22Rv1 (cell line): ENCODE data around the gene UBE2S.

Experiments used
- H3K27ac ChIP-seq: fragments of 450-650 bp; 2 replicates; pipeline ENCODE4 v1.5.1; 2017
- CTCF ChIP-seq: fragments of 450-650 bp; IDR thresholded peaks from 2 replicates; pipeline ENCODE4 v1.5.1; 2017; ENCODE audit warnings: mild to moderate bottlenecking
- ZFX ChIP-seq: fragments of 450-650 bp; IDR thresholded peaks from 2 replicates; pipeline ENCODE4 v1.6.1; 2017; ENCODE audit warnings: antibody characterized with exemption, borderline replicate concordance

The UBE2S gene

GRCh38 chr19:55443045-55443823 lies 35.6 kb upstream of the UBE2S start, which contains the start of gene SHISA7:
TSS of gene SHISA7 (minus strand) at chr19:55443300. CDS start at chr19:55442863, 437 bp downstream.
- TF ChIP-seq ZFX (no peak), CTCF (no peak)
- peak within 1 kb of the TSS; percentile 75 for H3K27ac ChIP-seq

GRCh38 chr19:55442372-55442961 lies 34.9 kb upstream of the UBE2S start:
- H3K27ac ChIP-seq: peak overlapping the region; percentile 75
- peak; percentile 54 for TF ChIP-seq CTCF
- no peak for TF ChIP-seq ZFX

- peak overlapping the region; percentile 75 for H3K27ac ChIP-seq
- TF ChIP-seq CTCF: no peak
- TF ChIP-seq ZFX: no peak
Observed at GRCh38 chr19:55441692-55442321, 34.2 kb upstream of the UBE2S start.

GRCh38 chr19:55441319-55441691 lies 33.7 kb upstream of the UBE2S start:
- H3K27ac ChIP-seq: peak overlapping the region; percentile 75
- TF ChIP-seq CTCF (no peak), ZFX (no peak)

GRCh38 chr19:55440411-55441105 lies 33.0 kb upstream of the UBE2S start:
- no peak for TF ChIP-seq CTCF
- TF ChIP-seq ZFX: no peak

GRCh38 chr19:55439052-55439451 lies 31.5 kb upstream of the UBE2S start:
- TF ChIP-seq CTCF (no peak), ZFX (no peak)
- no peak overlapping the region for H3K27ac ChIP-seq

More at GRCh38 chr19:55440411-55441105, 33.0 kb upstream of the UBE2S start:
- H3K27ac ChIP-seq: peak overlapping the region; percentile 75
